Neural cell (in vitro differentiated cells): ENCODE measurements around the gene NSMF.

Experiments used
- CTCF ChIP-seq: fragments of 450-650 bp; IDR thresholded peaks from 2 replicates; pipeline ENCODE4 v1.5.1; 2014; ENCODE audit warnings: antibody characterized with exemption, mild to moderate bottlenecking, moderate library complexity; ENCODE audit not compliant: poor library complexity, severe bottlenecking
- EZH2 ChIP-seq: fragments of 200-600, 300-800 bp; shearing (Covaris generic), sonication (generic); IDR thresholded peaks from 2 replicates; pipeline ENCODE4 v1.6.1; 2014; ENCODE audit warnings: antibody characterized with exemption, low read length, borderline replicate concordance, mild to moderate bottlenecking; ENCODE audit not compliant: insufficient read depth, poor library complexity, severe bottlenecking
- MXI1 ChIP-seq: fragments of 450-650 bp; conservative IDR thresholded peaks from 2 replicates; pipeline ENCODE4 v1.6.1; 2014; ENCODE audit warnings: antibody characterized with exemption, mild to moderate bottlenecking; ENCODE audit not compliant: poor library complexity, severe bottlenecking

GRCh38 chr9:137411260-137411644 lies 47.9 kb downstream of the NSMF start:
- TF ChIP-seq MXI1: no peak
- TF ChIP-seq EZH2: no peak
- TF ChIP-seq CTCF: no peak
